ENCODE data around the gene STRA6.

Gene STRA6, protein sequence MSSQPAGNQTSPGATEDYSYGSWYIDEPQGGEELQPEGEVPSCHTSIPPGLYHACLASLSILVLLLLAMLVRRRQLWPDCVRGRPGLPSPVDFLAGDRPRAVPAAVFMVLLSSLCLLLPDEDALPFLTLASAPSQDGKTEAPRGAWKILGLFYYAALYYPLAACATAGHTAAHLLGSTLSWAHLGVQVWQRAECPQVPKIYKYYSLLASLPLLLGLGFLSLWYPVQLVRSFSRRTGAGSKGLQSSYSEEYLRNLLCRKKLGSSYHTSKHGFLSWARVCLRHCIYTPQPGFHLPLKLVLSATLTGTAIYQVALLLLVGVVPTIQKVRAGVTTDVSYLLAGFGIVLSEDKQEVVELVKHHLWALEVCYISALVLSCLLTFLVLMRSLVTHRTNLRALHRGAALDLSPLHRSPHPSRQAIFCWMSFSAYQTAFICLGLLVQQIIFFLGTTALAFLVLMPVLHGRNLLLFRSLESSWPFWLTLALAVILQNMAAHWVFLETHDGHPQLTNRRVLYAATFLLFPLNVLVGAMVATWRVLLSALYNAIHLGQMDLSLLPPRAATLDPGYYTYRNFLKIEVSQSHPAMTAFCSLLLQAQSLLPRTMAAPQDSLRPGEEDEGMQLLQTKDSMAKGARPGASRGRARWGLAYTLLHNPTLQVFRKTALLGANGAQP

GRCh38 chr15:74202452-74203401 is at the start of gene STRA6:
TSS of gene STRA6 (minus strand) at chr15:74202787. CDS start at chr15:74202267, 520 bp downstream.
- no peak for DNase-seq

GRCh38 chr15:74252291-74252690 is 49.7 kb upstream of the STRA6 start:
- no peak for DNase-seq

DNA sequence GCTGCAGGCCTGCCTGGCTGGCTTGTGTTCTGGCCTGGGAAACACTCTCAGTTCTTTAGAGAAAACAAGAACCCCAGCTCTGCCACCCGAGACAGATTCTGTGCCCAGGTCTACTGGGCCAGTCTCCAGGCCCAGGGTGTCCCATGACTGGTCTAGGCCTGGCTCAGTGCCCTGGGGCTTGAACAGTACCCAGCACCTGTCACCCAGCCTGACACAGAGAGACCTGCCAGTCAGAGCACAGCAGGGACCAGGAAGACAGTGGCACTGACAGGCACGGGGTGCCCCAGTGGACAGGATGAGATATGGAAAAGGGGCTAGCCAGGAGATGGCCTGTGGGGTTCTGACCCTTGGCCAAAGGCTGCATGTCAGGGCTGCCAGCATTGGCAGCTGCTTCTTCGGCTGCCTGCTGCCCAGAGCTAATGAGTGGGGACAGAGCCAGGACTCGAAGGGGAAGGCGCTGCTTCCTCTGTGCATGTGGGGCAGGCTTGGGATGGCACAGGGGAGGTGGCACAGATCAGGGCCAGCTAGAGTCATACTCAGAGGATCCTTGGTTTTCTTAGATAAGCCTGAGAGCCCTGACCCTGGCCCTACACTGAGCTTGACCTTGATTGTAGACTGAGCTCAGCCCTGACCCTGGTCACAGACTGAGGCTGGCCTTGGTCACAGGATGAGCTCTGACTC is 48.7 kb upstream of the STRA6 start:
- no peak for DNase-seq

DNA sequence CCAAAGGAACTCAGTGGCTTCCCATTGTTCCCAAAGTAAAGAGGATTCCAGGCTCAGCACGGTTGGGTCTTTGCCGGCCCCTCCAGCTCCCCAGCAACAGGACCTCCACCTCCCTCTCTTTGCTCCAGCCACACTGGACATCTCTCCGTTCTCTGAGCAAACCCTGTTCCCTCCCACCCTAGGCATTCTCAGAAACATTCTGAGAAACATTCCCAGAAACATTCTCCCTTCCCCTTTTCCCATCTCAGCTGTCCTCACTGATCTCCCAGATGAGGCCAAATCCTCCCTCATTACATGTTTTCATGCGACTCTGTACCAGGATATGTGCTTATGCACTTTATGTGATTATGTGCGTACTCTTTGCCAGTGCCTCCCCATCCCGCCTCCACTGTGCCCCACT is 47.7 kb upstream of the STRA6 start:
- DNase-seq, result no peak

- no peak for DNase-seq
Measured at GRCh38 chr15:74245342-74245931, 42.9 kb upstream of the STRA6 start.

DNA sequence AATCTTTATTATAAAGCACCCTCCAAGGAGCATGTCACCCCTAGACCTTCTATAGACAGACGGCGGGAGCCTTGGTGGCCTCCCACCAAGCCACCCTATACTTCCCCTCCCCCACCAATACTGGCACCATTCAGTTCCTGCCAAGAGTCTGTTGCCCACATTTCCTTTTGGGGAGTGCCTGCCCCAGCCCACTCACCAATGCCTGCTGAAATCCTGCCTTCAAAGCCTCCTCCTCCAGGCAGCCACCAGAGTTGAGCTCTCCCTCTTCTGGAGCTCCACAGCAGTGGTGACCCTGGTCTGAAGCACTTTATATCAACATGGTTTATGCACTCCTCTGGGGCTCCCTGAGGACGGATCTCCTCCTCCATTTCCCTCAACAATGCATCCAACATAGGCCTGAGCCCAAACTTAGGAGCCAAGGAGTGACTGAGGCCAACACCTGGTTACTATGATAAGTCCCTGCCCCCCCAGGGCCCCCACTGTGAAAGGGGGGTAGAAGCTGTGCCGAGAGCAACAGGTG is 42.3 kb upstream of the STRA6 start:
- DNase-seq, result no peak

- DNase-seq, result no peak
Measured at GRCh38 chr15:74243431-74243830, 40.8 kb upstream of the STRA6 start.

- no peak for DNase-seq
Measured at GRCh38 chr15:74242441-74243185, 40.0 kb upstream of the STRA6 start.

DNA sequence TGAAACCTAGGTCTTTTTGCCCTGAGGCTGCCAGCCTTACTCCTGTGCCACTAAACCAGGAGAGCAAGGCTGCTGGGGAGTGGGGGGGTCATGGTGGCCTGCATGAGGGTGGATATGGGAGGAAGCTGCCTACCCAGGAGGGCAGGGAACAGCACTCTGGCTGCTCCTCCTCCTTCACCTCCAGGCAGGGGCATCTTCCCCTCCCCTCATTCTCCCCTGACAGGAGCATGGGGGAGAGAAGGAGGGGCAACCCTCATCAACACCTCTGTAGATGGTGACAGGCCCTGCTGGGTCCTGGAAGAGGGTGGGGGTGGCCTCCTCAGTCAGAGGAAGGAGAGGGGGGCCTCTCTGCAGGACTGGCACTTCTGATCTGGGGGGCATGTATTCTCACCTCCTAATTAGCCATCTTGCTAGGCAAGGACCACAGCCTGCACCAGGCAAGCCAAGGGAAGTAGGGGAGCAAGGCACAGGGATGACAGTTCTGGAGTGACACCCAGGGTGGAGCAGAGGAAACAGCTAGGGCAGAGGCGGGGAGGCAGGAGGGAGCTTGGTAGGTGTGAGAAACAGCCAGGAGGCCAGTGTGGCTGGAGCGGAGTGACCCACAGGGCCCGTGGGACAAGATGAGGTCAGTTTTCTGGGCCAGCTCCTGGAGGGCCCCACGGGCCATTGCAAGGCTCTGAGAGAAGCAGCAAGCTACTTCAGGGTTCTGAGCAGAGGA is 38.5 kb upstream of the STRA6 start:
- no peak for DNase-seq

- DNase-seq, result no peak
Measured at GRCh38 chr15:74240002-74240568, 37.5 kb upstream of the STRA6 start.

- no peak for DNase-seq
Measured at GRCh38 chr15:74239051-74239705, 36.6 kb upstream of the STRA6 start.

- DNase-seq, result no peak
Measured at GRCh38 chr15:74235962-74236361, 33.4 kb upstream of the STRA6 start, which contains the start of gene CCDC33. TSS of gene CCDC33 (plus strand) at chr15:74236326. CDS start at chr15:74236720, 394 bp downstream.

- no peak for DNase-seq
Measured at GRCh38 chr15:74234598-74234875, 31.9 kb upstream of the STRA6 start.

DNA sequence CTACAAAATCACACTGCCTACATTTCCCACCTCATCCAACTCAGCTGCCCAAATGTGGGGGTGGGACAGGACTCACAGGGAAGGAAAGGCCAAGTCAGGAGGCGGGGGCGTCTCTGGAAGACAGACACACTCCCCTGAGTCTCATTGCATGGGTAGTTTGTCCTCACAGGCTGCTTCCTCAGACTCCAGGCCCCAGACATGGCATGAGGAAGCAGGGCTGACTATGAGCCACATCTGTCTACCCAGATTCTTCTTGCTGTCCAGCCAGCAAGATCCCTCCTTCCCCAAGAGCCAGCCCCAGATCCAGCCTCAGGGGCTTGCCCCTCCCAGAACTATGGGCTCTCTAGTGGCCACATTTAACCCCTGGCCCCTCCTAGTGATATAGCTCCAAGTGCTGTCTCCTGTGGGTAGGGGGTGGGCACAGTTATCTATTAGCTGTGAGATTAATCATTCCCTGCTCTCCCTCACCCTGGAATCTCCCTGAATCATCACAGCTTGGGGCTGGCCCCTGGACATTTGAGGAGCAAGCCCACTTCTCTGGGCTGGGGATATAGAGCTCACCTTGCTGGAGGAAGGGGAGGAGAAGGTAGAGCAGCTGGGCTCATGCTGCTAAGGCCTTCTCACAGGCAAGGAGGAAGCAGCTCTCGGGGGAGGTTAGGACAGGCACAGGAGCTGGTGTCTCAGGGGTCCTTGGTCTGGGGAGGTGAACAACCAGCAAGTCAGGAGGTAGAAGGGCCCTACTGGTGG is 31.4 kb upstream of the STRA6 start:
- no peak for DNase-seq

DNA sequence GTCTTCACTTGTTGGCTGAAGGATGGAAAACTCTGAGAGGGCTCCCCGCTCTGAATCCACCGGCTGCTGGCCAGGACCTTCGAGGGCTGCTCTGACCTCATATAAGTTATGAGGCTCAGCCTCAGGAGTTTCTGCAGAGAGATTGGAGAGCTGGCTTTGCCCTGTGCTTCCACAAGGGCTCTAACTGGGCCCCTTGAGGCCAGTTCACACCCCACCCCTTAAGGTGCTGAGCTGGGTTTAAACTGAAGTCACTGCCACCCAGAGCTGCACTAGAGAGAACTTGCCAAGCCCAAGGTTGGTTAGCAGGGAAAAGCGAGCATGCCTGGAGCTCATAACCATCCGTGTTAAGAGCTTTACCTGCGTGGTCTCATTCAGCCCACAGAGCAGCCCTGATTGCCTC is 30.8 kb upstream of the STRA6 start:
- DNase-seq, result no peak

GRCh38 chr15:74231475-74231874 is 28.9 kb upstream of the STRA6 start:
- DNase-seq, result no peak

DNA sequence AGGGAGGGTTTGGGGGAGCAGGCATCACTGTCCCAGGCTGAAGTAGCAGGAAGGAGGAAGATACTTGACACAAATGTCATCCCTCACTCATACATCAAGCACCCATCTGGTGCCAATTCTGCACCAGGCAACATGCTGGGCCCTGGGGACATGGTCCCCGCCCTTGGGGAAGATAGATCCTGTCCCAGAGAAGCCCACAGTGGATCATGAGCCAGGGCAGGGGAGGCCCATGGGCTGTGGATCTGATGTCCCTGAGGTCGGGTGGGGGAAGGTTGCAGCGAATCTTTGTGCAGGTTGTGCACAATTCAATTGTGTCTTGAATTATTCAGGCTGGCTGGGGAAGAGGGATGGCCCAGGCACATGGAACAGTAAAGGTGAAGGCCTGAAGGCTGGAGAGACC is 27.1 kb upstream of the STRA6 start:
- DNase-seq, result no peak

DNA sequence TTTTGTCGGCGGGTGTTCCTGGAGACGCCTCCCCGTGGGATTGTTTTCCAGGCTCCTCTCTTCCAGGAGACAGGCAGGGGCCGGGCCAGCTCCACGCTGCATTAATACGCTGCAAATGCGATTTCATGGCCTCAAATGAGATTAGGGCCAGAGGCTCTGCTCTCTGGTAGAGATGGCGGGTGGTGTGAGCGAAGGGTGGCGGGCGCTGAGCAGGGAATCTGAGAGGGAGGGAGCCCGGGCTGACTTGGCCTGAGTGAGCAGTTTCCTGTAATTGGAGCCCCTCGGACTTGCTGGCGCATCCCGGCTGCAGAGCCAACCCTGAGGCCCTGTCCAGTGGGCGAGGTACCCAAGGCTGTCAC is 26.1 kb upstream of the STRA6 start:
- no peak for DNase-seq

Data from cortex of kidney (tissue), 1 donor.